HG02870 (cell line): ENCODE measurements around the gene IGF2BP3.
"Not testable (repeated sequence)": the region's sequence is repeated elsewhere in the genome, so short reads cannot be mapped to it uniquely, and the experiment has no call there.

Source experiments
- ATAC-seq: cut with Tn5 transposase; IDR thresholded peaks from one replicate; pipeline ENCODE4 v1.9.1; 2021; ENCODE audit warnings: mild to moderate bottlenecking, moderate library complexity; ENCODE audit not compliant: unreplicated experiment

IGF2BP3 gene

DNA sequence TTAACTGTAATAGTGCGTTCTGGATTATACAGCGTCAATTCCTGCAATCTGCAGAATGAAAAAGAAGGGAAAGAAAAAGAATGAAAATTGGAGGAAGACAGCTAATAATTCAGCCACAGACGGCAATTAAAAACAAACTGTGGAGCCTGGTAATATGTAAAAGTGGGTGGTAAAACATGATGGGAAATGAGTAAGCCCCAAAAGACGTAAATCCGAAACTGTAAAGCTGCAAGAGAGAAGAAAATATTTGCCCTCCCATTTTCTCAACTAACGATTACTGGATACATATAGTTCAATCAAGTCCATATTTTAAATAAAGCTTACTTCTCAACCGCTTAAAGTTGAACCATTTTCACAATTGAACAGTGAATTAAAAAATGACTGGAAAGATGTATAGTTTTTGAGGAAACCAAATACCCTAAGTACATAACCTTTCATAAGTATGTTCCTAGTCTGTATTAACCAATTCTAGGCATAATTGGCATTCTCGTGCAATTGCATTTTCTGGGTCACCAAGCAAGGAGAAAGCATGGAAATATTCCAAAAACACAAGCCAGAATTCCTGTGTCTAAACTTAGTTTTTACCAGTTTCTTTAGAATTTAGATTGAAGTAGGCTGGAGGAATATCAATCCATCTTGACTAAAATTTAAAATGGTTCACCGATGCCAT lies 126.3 kb downstream of the IGF2BP3 start:
- ATAC-seq, result no peak

DNA sequence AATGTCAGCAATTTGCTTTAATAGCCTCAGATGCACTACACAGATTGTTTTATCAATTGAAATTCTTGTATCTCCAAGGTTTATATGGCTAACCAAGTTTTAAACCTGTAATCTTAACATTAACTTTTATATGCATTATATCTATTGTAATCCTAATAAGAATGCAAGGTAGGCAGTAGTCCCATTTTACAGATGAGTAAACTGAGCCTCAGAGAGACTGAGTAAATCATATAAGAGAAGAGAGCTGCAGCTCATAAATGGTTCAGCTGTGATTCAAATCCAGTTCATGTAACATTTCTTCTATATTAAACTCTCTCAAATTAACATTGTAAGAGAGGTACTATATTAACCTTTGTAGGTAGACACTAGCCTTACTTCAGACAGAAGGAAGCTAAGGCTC lies 127.2 kb downstream of the IGF2BP3 start:
- no peak for ATAC-seq

DNA sequence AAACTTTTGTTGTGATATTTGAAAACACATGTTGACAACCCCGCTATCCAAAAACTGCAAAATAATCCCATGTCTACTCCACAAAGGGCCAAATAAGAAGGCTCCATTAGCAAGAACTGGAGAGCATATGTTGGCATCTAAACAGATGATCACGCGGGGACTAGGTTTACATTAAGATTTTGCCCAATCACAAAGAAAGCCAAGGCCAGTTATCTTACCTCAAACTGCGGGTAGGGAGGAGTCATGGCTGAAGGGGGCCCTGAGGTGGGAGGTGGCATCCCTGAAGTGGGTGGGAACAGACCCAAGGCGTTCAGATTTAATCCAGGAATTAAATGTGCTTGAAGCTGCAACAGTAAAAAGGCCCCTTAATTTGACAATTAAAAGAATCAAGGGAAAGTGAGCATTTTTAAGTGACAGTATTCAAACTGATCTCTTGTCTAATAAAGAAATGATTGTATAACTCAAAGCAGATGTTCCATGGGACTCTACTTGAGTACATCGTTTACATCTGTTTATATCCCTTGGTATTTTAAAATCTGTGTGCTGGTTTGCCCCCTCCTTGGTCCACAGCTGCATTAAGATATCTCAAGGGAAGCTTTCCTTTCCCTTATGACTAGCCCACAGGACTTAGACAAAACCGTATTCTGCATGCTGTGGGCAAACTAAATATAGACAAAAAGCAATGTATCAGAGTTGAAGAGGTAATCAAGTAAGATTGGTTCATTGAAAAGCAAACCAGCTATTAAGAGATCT lies 128.3 kb downstream of the IGF2BP3 start:
- ATAC-seq, result no peak

DNA sequence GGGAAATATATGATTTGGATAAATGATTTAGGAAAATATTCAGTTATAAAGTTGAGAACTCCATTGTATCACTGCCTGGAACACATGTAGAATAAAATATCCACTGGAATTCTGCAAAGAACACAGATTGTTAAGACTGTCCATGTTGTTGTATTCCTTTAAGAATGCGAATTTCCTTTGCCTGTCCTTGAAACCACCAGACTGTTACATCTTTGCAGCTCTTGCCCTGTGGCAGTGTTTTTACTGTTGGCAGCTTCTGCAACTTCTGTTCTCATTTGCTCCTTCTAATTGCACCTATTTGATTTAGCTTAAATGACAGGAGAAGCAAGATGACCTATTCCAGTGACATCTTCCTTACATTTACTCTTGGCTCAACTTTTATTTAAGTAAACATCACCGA lies 131.4 kb downstream of the IGF2BP3 start:
- no peak for ATAC-seq

DNA sequence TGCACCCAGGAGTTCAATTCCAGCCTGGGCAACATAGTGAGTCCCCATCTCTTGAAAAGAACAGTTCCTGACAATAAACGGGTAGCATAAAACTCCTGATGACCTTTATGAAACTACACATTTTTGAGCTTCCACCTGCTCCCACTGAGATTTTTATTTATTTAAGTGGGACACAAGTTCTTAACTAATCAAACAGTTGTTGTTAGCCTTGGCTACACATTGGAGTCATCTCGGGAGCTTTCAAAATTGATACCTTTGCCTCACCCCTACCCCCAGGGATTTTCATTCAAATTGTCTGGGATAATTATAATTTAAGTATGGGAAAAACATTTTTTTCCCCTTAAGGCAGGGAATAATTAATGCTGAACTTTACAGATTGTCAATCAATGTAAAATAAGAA lies 131.9 kb downstream of the IGF2BP3 start:
- ATAC-seq, result no peak

DNA sequence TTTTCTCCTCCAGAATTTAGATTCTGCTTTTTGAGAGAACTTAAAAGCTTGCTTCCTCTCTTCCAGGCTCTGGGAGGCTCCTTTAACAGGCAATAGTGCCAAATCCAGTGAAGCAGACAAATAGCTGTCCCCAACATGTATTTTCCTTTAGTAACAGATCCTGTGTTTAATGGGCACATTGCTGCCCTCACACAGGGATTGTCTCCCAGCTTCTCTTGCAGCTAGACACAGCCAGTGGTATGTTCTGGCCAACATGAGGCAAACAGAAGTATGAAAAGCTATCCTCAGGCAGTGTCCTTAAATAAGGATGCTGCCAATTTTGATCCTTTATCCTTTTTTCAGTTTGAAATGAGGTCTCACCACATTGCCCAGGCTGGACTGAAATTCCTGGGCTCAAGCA lies 132.9 kb downstream of the IGF2BP3 start:
- ATAC-seq, result no peak

DNA sequence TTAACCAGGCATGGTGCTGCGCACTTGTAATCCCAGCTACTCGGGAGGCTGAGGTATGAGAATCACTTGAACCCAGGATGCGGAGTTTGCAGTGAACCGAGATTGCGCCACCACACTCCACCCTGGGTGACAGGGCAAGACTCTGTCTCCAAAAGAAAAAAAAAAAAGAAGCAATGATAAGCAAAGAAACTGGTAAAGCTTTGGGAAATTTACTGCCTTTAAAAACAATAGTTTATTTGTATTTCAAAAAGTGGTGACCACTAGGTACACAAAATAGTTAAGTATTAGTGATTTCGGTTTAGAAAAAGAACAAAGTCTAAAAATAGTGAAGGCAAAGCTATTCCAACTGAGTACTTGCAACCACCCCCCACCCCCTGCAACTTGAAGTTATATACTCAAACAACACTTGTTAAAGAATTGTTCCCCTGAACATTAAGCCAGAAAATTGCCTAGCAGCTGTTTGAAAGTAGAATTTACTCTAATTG lies 133.4 kb downstream of the IGF2BP3 start:
- no peak for ATAC-seq

DNA sequence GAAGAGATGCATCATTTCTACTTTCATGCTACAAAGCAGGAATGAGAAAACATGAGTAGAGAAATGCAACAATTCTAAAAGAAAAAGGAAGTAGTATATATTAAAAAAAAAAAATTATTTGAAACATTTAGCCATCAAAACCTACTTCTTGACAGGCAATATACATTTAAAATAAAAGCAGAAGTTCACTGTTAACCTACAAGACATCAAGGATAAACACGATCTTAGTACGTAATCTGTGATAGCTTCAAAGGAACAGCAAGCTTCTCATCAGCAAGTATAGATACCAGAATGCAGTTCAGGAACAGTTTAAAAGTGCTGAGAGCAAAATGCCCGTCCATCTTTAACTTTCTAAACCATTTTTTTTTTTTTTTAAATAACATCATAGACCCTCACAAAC lies 134.2 kb downstream of the IGF2BP3 start:
- ATAC-seq, result no peak

DNA sequence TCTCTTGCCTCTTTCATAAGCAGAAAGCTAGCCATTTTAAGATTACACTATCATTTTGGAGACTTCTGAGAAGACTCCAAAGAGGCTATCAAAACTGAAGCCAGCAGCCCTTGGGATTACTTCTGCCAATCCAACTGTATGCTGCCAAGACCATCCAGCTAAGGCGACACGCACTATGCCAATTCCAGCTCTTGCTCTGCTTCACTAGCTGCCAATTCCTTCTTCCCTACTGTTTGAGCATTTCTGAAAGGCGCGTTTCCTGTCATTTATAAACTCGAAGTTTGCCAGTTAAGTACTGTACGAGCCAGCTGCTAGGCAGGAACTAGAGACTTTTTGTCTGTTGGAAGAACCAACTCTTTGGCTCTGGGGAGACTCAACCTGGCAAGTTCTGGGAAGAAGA lies 134.7 kb downstream of the IGF2BP3 start:
- no peak for ATAC-seq

DNA sequence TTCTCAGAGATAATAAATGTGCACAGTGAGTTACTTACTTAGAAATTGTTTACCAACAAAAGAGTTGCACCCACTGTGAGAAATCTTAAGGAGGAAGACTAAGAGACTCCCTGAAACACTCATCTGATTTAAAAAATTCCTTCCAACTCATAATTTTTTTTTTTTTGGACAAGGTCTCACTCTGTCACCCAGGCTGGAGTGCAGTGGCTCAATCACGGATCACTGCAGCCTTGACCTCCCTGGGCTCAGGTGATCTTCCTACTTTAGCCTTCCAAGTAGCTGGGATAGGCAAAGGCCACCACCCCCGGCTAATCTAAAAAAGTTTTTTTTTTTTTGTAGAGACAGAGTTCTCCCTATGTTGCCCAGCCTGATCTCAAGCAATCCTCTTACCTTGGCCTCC lies 135.2 kb downstream of the IGF2BP3 start:
- ATAC-seq, result no peak

DNA sequence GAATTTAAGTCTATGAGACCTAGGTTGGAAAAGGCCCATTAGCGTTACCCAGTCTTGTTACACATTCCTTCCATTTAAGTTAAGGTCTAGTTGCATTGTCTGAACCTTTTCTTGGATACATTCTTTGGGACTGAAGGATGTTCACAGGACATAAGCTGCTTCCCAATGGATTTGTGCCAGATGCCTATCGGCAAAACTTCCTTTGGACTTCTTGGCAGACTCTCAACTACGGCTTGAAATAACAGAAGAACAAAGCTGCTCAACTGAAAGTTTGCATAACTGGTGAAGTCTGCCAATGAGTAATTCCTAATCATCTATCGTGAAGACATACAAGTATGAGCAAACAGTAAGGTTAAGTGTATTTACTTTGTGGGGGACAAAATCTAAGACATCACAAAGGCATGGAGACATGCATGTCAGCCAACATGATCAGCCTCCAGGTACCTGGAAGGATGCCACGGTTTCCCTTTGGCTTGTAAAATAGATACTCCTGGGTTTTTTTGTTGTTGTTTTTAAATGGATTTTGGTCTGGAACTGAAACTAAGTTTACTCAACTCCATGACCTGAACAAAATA lies 135.7 kb downstream of the IGF2BP3 start:
- no peak for ATAC-seq

DNA sequence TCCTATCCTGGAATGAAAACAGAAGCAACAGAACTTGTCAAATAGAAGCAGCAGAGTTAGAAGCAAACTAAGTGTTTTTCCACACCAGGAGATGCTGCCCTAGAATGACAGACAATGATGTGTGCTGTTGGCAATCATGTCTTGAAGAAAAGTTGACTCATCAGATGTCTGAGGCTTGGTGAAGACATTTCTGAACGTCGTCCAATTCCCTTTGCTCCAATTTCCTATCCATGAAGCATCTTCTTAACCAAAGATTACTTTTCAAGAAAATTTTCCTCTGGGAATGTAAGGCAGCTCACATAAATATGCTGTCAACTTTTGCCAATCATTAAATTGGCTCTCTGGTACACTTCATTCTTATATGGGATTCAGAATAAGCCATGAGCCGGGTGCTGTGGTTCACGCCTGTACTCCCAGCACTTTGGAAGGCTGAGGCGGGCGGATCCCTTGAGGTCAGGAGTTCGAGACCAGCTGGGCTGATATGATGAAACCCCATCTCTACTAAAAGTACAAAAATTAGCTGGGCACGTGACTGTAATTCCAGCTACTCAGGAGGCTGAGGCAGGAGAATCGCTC lies 136.5 kb downstream of the IGF2BP3 start:
- ATAC-seq, result no peak

DNA sequence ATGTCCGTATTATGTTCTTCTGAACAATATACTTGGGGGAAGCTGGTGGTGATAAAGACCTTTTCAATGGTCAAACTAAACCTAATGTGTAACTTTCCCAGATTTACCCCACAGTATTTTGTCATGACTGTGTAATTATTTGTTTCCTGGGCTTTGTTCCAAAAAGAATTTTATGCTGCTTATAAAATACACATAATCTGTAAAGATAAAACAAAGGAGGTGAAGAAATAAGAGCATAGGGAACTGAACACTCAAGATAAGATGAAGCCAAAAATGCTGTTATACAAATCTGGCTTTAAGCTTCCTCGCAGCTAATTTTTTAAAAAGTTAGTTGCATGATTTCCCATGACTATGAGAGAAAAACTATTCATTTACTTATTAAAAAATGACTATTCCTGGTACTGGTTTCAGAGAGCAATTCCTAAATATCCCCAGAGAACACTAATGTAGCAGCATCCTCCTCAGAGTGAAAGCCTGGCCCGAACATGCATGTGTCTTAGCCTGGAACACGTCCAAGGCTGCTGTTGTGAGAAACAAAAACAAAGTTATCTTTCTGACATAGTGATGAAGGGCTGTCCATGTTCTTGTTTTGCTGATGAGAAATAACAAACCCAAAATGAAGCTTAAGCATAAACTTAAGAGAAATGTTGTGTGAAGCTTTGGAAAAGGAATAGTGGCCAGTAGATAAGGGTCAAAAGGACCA lies 137.2 kb downstream of the IGF2BP3 start:
- no peak for ATAC-seq

DNA sequence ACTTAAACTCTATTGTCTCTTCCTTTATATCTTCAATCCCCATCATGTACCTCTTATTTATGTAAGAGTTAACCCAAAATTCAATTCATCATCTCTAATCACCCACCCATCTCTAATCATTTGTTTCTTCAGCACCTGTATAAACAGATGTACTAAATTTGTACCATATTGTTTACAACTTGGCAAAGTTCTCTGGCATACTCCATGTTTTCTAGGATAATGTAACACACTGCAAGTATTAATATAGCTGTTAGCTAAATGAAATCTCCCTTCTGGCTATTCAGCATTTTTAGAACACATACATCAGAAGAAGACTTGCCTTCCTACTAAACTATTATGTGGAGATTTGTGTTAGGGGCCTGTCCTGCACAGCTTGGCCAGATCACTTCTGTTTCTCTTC lies 138.1 kb downstream of the IGF2BP3 start:
- no peak for ATAC-seq

DNA sequence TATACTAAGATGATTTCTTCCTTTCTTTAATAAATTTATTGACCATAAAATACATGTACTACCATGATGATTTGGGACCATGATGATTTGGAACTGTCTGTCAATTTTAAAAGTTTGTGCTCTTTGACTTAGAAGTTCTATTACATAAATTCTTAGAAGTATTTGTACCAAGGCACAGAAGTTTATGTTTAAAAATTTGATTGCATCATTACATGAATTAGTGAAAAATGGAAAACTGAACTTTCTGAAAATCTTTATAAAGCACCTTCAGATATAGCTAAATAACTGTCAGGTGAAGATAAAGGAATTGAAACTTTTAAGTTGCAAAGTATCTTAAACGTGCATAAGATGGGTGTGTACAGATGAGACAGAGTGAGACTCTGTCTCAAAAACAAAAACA lies 139.2 kb downstream of the IGF2BP3 start:
- ATAC-seq, result no peak

DNA sequence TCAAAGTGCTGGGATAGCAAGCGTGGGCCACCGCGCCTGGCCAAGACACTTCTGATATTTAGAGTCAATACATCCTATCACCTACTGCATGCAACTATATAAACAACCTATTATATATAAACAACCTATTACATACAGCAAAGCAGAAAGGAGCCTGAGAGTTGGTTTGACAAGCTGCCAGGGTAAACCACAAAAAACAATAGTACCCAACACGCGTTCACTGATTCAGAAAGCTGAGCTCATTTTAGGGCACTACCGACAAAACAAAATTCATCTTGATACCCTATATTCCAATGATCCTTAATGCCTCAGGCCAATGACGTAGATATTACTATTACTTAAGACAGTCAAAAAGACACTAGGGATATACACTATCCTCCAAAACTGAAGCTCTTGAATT lies 154.9 kb downstream of the IGF2BP3 start:
- no peak for ATAC-seq

DNA sequence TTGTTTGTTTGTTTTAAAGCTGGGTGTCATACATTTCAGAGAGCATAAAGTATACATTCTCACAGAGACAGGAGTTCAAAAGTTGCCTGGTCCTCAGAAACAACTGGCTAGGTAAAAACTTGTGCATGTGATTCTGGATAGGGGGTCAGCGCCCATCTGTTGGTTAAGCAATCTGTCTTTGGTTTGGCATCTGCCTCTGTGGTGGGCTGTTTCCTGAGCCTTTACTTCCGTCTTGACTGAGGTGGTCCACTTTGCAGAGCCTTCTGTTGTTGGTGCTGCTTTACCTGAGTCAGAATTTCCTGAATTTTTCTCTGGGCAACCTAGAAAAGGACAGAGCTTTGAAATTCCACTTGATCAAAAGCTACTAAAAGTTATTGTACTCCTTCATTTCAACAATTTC lies 158.2 kb downstream of the IGF2BP3 start:
- not testable (repeated sequence) for ATAC-seq

DNA sequence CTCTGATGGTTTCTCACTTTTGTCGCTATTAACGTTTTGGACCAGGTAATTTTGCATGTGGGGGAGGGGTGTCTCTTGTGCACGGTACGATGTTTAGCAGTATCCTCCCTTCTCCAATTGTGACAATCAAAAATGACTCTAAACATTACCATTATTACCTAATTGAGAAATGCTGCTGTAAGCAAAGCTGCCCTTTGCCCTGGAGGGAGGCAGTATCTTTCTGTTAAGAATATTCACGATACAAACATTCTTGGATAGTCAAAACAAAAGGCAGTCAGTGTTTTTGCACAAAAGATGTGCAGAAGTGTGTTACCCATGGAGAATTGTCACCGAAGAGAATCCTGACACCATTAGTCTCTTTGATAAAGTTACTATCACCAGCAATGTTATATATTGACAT lies 161.5 kb downstream of the IGF2BP3 start:
- ATAC-seq, result no peak

DNA sequence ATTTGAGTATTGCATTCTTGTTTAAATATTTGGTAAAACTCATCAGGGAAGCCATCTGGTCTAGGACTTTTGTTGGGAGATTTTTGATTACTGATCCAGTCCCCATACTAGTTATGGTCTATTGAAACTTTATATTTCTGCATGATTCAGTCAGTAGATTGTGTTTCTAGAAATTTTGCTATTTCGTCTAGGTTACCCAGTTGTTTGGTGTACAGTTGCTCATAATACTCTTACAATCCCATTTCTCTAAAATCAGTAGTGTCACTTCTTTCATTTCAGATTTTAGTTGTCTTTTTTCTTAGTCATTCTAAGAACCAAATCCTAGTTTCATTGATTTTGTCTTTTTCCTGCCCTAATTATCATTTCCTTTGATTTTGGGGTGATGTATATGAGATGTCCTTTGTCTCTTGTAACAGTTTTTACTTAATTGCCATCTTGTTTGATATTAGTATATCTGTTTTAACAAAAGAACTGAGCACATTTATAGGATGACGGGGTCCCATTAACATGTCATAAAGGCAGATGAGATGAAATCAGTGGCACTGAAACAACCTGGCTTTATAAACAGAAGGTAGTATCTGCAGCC lies 163.3 kb downstream of the IGF2BP3 start:
- ATAC-seq, result no peak

DNA sequence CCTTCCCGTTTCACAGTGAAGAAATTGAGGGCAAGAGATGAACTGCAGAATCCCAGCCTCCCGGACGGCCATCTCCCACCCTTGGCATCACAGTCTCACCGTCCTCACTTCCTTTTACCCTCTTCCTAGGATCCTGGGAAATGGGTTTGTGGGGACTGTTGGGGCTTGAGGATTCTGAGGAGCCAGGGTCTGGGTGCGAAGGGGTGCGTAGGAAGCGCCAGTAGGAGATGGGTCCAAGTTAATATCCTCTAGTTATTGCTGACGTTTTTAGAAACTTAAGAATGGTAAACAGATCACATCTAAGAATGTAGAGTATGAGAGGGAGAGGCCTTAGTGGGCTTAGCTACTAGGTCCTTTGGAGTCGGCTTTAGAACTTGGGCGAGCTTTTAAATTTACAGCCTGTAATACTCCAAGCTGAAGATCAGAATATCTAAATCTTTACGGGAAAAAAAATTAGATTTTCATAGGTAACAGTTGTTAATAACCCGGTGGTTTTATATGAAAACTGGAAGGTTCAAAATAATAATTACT lies 170.5 kb downstream of the IGF2BP3 start:
- ATAC-seq, result no peak
